ENCODE measurements around the gene NKD2.
"Not testable (repeated sequence)": the region's sequence is repeated elsewhere in the genome, so short reads cannot be mapped to it uniquely, and the experiment has no call there.

The NKD2 gene

DNA sequence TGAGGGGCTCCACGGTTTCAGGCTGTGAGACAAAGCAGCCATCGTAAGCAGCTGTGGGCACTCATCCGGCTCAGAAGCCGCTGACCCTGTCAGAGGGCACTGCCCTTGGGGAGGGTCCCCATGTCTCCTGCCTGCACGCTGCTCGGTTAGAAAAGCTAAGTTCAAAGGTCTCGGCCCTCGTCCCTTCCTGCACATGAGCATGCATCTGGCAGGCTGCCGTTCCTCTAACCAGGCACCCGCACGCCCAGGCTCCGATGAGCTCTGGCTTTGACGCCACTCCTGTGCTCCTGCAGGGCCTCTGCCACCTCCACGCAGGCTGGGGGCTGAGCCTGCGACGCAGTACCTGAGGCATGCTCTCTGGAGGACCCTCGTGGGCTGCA is 51.3 kb downstream of the NKD2 start:
- no peak for FAIRE-seq

DNA sequence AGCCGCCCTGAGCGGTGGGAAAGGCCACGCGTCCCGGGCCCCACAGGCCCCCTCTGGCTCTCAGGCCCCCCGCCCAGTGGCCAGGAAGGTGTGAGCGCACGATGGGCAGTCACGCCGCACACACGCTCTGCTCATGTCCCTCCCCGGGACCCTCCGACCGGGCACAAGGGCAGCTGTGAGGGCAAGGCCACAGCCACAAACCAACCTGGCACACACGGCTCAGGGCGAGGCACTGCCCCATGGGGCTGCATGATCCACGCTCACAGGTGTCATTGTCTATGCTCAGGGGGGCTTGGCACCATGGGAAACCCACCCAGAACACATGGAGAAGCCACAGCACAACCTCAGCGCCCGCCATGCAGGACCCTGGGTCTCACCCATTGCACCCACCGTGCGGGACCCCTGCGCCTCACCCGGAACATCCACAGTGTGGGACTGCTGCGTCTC is 52.0 kb downstream of the NKD2 start:
- FAIRE-seq = no peak

DNA sequence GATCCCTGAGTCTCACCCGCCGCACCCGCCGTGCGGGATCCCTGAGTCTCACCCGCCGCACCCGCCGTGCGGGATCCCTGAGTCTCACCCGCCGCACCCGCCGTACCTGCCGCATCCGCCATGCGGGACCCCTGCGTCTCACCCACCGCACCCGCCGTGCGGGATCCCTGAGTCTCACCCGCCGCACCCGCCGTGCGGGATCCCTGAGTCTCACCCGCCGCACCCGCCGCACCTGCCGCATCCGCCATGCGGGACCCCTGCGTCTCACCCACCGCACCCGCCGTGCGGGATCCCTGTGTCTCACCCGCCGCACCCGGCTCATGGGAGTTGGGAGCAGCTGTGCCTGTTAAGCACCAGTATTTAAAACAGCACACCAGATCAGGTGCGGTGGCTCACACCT is 52.7 kb downstream of the NKD2 start:
- not testable (repeated sequence) for FAIRE-seq

DNA sequence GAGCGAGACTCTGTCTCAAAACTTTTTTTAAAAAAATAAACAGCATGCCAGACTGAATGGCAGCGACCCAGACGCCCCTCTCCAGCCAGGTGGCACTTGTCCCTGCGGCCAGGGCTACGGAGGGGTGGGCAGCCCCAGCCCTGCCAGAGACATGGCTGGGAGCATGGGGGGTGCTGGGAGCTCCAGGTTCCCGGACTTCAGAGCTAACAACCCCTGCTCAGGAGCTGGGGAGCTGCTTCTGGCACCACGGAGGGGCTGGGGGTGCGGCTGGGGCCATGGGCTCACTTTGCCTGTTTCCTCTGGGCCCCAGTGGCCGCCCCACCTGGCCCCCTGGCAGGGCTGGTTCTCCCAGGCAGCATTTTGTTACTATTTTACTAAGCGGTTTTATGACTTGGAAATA is 53.3 kb downstream of the NKD2 start:
- FAIRE-seq = no peak

DNA sequence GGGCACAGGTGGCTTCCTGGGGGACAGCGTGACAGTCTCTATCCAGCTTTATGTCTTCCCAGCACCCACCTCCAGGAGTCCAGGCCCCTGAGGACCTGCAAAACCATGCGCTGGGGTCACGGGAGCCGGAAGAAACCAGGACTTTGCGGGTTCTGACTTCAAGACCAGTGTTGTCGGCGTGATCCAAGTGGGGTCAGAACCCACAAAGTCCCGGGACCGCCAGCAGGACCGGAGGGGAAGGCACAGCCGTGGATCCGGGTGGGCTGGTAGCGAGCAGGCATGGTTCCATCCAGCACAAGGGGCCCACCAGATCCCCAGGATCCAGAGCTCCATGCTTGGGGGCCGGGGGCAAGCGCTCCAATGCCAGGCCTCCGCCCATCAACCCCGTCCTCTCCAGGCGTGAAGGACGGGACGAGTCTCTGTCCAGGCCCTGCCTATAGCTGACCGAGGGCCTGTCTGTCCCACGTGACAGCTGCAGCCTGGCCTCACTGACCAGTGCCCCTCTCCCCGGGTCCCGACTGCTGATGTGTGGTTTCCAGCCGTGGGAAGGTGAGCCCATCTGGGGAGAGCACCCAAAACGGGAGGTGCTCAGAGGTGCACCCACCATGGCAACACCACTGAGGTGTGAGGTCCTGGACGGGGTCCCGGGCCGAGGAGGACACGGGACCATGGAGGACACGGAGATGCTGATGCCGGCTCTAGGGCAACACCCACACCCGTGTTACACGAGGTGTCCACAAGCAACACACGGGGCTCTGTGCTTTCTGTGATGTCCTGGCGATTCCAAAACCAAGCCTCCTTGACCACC is 54.4 kb downstream of the NKD2 start:
- FAIRE-seq = no peak

DNA sequence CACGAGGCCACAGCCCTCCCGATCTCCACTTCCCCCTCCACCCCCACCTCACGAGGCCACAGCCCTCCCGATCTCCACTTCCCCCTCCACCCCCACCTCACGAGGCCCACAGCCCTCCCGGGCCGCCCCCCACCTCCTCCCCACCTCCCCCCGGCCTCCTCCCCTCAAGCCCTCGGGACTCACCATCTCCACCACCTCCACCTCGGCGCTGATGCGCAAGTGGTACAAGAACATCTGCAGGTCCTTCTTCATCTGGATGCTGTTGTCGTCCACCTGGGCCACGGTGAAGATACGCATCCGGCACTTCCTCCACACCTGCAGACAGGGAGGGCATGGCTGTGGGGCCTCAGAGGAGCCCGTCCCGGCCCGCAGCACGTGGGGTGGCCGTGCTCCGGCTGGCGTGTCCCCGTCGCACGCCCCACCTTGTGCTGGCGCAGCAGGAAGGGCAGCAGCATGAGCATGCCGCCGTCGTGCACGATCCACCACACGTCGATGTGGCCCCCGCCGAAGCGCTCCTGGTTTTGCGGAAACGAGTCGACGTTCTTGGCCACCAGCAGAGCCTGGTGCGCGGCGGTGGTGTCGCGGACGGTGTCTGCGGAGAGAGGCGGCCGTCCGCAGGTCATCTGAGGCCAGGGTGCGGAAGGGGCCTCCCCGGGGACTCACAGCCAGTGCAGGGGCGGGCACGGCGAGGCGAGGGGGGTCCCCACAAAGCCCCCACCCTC is 55.2 kb downstream of the NKD2 start:
- no peak for FAIRE-seq

DNA sequence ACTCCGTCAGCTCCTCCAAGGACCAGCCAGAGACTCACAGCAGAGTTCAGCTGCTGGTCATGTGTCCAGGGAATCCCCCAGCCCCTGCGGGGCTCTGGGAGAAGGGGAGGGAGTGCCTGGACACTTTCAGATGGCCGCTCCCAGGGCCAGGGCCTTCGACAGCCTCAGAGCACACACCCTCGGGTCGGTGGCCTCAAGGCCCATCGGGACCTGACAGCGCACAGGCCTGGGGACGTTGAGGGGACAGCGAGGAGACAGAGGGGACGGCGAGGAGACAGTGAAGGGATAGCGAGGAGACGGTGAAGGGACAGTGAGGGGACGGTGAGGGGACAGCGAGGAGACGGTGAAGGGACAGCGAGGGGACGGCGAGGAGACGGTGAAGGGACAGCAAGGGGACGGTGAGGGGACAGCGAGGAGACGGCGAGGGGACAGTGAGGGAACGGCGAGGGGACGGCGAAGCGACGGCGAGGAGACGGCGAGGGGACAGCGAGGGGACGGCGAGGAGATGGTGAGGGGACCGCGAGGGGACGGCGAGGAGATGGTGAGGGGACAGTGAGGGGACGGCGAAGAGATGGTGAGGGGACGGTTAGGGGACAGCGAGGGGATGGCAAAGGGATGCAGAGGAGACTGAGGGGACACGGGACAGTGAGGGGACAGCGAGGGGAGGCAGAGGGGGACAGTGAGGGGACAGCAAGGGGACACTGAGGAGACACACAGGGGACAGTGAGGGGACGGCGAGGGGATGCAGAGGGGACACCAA is 56.0 kb downstream of the NKD2 start:
- no peak for FAIRE-seq

DNA sequence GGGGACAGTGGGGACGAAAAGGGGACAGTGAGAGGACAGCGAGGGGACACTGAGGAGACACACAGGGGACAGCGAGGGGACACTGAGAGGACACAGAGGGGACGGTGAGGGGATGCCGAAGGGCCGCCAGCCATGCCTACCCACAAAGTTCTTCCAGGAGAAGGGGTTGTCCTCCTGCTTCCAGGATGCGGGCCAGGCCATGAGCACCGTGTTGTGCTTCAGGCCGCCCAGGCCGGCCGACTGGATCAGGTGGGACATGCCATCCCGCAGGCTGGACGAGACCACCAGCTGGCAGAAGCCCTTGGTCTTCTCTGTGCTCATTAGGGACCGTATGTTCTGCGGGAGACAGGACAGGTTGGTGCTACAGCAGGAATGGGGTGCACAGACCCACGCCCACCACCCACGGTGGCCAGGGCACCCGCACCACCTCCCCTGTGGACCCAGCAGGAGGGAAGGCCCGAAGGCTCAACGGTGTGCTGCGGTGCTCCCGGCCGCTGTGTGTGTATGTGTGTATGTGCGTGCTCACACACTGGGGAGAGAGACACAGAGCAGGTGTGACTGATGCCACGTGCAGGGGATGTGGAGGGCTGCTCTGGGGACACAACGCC is 56.6 kb downstream of the NKD2 start:
- FAIRE-seq = no peak

DNA sequence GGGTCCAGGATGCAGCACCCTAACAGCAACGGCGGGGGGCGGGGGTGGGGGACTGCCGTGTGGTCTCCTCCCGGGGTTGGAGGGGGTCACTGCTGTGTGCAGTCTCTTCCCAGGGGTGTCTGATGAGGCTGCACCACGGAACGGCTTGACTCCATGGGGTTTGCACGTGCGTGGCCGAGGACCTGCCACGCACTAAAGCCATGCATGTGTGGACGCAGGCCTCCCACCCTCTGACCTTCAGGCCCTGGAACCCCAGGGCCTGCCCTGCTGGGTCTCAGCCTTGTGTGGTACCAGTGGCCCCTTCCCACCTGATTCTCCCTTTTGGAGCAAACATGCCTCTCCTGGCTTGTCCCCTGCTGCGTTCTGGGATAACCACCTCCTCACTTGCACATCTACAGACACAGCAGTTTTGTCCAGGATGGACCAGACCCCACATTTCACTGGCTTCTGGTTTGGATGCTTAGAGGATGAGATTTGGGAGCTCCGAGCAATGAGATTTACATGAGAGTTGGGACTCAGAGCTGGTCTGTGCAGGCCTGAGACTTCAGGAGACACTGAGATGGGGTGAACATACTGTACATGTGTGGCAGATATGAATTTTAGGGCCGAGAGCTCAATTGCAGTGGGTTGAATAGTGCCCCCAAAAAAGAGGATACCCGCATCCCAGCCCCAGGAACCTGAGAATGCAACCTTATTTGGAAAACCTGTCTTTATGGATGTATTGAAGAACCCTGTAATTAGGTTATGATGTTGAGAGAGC is 57.5 kb downstream of the NKD2 start:
- no peak for FAIRE-seq

DNA sequence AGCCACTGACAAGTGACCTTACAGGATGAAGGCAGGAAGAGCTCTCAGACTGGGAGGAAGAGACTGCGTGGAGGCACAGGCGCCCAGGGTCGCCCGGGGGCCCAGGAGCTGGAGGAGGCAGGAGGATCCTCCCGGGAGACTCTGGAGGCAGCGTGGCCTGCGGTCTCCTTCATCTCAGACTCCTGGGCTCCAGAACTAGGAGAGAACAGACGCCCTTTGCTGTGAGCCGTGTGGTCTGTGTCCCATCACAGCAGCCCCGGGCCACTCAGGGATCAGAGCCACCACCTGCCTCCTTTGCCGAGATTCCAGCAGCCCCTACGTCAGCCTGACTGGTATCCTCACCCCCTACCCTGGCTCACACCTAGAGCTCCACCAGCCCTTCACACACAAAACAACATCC is 58.1 kb downstream of the NKD2 start:
- FAIRE-seq = no peak

DNA sequence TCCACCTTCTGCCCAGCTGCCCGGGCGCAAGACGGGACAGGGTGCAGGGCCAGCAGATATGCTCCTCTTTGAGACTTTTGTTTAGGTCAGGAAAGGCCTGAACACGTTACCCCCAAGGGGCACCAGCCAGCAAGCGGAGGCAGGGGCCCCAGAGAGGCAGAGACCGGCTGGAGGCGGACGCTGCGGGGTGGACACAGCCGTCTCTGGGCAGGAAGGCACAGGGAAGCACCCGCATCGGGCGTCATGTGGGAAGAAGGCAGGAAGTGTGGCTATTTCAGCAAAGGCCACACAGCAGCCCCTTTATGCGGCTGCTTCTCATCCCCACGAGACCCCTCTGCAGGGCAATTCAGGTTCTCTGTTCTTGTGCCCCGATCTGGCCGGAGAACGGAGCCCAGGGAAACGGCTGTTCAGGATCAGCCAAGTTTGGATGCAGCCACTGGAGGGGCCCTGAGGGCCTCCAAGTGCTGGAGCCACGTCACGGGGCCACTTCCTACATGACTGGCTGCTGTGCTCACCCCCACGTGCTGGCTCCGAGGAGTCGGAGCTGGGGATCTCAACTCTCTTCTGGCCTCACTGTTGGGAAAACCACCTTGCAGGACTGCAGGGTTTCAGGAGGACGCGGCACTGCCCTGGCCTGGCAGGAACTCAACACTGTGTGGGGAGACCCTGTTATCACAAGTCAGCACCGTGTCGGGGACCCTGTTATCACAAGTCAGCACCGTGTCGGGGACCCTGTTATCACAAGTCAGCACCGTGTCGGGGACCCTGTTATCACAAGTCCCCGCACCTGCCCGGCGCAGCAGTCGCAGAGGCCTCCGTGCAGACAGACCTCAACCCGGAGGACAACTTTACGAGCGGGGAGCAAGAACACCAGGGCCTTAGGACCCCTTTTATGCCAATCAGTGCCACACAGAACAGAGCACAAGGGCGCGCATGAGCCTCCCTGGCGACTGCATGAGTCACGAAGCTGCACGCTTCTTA is 58.8 kb downstream of the NKD2 start:
- no peak for FAIRE-seq

DNA sequence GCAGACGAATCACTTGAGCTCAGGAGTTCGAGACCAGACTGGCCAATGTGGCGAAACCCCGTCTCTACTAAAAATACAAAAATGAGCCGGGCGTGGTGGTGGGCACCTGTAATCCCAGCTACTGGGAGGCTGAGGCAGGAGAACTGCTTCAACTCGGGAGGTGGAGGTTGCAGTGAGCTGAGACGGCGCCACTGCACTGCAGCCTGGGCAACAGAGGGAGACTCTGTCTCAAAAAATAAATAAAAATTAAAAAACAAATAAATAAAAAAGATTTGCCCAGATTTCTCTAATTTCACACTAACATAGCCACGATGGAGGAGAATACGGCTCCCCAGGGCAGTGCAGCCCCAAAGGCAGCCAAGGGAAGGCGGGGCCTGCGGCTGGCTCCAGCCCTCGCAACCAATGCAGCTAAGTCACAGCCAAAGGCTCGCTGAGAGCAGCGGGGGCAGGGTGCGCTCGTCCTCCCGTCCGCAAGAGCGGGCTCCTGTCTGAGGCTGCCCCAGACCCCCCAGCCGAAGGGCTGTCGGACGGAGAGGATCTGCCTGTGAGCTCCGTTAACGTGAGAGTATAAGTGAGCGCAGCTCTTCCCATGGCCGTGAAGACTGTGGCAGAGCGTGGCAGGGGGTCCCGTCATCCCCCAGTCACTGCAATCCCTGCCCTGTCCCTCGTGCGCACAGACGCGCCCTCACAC is 59.7 kb downstream of the NKD2 start:
- FAIRE-seq = no peak

DNA sequence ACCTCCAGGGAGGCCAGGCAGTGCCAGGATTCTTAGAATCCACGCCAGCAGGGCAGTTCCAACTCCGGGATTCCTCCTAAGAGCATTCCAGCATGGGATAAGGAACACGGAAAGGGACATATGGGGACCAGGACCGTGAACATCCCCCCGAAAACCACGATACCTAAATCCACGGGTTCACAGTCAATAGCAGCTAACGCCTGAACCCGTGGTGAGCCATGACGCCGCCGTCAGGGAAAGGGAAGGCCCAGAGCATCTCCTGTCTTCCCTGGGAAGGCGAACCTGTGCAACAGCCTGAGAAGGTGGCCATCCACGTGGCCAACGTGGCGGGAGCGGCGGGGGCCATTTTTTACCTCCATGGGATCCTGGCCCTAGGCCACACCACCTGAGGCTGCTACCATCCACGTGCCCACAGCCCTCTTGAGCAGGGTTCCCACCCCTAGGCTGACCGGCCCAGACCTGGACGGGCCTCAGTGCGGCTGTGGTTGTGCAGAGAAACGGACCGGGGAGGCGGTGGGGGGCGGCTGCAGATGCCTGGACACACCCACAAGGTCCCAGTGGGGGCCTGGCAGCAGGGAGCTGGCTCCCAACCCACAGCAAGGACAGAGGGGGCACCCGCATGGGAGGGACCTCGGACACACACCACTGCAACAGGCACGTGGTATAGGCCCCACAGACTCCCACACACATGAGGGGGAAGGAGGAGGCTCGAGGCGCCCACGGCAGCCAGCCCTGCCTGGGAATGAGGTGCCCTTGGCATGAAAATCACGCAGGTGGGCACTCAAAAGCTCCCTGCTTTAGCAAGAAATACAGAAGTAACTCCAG is 60.5 kb downstream of the NKD2 start:
- FAIRE-seq = no peak

DNA sequence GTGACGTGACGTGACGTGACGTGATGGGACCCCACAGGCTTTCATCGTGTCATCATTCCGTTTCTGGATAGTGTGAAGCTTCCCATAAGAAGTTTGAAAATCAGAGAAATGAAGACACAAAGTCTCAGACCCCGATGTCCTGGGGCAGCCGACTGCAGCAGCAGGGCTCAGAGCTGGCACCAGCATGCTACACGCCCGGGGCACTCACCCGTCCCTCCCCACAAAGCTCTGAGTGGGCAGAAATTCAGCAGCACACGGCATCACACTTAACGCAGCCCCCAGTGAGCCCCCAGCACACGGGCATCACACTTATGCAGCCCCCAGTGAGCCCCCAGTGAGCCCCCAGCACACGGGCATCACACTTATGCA is 61.1 kb downstream of the NKD2 start:
- FAIRE-seq = no peak

DNA sequence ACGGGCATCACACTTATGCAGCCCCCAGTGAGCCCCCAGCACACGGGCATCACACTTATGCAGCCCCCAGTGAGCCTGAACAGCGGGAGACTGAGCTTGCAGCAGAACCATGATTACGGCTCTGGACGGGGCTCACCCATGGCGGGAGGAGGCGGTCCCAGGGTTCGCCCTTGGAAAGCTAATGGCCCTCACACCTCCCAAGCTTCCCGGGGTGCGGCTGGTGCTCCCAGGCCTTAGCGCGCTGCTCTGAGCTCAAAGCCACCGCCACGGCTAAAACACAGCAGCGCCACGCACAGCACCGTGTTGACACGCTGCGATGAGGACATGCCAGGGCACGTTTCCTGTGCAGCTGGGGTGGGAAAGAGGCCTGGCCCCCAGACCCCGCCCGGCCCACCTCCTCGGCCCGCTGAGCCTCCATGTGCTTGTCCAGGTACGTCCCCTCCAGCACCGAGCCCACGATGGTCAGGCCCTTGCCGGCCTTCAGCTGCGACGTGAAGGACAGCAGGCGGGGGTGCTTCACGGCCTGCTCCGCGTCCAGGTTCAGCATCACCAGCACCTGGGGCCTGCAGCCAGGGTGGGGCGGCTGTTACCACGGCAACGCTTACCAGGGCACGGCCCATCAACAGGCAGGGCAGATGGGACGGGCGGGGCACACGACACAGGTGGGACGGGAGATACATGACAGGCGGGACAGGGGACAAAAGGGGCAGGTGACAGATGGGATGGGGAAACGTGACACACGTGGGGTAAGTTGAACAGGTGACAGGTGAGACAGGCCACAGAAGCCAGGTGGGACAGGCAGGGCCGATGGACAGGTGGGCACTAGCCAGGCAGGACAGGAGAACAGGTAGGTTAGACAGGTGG is 64.9 kb downstream of the NKD2 start:
- FAIRE-seq = no peak

DNA sequence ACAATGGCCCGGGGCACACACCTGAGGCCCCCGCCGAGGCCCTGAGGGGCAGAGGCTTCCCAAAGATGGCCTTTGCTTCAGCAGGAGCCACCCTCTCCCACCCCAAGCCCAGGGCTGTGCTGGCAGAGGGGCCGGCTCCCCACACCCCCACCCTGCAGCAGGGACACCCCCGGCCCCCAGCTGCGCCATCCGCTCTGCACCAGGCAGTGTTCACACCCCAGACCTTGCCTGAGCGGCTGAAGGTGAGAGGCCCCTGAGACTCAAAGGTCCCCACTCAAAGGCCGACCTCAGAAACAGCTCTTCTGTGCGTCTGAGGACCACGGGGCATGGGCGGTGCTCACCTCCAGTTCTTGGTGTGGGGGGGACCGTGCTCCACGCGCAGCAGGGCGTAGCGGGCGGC is 65.6 kb downstream of the NKD2 start:
- FAIRE-seq = no peak

DNA sequence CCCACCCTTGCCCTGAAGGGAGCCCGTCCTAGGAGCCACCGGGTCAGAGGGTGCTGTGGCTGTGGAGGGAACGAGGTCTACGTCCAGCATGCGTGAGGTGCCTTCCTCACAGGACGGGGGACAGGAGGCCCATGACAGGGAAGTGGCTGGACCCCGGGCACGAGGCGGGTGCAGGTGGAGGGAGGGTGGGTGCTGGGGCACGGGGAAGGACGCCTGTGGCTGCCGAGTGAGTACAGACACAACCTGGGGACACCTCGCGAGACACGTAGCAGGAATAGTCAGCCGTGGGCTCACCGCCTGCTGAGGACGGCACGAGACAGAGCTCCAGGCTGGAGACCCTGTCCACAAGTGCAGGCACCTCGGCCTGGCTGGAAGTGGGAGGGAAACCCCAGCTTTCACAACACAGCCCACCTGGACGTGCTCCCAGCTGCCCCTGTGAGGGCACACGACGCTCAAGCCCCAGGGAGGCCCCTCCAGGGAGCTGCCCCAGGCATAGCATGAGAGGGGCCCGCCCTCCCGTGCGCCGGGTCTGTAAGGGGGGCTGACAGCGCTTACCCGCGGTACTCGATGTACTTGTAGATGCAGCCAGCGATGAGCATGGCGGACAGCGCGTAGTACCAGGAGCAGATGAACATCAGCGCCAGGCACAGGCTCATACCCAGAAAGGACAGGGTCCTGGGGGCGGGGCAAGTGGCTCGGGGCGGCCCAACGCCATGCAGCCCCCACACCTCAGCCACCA is 66.4 kb downstream of the NKD2 start:
- FAIRE-seq = no peak

DNA sequence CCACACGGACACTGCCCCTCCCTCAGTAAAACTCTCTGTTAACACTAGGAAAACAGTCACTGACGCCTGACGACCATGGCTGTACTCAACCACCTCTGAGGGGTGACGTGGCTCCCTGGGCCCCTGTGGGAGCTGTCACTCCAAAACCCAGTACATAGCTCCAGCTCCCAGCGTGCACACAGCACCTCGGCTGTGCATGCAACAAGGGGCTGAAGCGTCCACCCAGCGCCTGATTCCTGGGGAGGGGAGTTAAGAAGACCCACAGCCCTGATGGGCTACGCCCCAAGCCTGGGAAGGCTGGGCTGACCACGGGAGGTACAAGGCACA is 66.9 kb downstream of the NKD2 start:
- FAIRE-seq = no peak

Data from A204.1 (cell line).